HG02763 (cell line): ENCODE measurements around the gene NPHP3.
"Not testable (repeated sequence)": the region's sequence is repeated elsewhere in the genome, so short reads cannot be mapped to it uniquely, and the experiment has no call there.

Experiments used
- ATAC-seq: cut with Tn5 transposase; IDR thresholded peaks from one replicate; pipeline ENCODE4 v1.9.1; 2021; ENCODE audit warnings: mild to moderate bottlenecking, moderate library complexity; ENCODE audit not compliant: unreplicated experiment

The NPHP3 gene, protein sequence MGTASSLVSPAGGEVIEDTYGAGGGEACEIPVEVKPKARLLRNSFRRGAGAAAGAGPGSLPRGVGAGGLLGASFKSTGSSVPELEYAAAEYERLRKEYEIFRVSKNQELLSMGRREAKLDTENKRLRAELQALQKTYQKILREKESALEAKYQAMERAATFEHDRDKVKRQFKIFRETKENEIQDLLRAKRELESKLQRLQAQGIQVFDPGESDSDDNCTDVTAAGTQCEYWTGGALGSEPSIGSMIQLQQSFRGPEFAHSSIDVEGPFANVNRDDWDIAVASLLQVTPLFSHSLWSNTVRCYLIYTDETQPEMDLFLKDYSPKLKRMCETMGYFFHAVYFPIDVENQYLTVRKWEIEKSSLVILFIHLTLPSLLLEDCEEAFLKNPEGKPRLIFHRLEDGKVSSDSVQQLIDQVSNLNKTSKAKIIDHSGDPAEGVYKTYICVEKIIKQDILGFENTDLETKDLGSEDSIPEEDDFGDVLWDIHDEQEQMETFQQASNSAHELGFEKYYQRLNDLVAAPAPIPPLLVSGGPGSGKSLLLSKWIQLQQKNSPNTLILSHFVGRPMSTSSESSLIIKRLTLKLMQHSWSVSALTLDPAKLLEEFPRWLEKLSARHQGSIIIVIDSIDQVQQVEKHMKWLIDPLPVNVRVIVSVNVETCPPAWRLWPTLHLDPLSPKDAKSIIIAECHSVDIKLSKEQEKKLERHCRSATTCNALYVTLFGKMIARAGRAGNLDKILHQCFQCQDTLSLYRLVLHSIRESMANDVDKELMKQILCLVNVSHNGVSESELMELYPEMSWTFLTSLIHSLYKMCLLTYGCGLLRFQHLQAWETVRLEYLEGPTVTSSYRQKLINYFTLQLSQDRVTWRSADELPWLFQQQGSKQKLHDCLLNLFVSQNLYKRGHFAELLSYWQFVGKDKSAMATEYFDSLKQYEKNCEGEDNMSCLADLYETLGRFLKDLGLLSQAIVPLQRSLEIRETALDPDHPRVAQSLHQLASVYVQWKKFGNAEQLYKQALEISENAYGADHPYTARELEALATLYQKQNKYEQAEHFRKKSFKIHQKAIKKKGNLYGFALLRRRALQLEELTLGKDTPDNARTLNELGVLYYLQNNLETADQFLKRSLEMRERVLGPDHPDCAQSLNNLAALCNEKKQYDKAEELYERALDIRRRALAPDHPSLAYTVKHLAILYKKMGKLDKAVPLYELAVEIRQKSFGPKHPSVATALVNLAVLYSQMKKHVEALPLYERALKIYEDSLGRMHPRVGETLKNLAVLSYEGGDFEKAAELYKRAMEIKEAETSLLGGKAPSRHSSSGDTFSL (N-terminal part only)

DNA sequence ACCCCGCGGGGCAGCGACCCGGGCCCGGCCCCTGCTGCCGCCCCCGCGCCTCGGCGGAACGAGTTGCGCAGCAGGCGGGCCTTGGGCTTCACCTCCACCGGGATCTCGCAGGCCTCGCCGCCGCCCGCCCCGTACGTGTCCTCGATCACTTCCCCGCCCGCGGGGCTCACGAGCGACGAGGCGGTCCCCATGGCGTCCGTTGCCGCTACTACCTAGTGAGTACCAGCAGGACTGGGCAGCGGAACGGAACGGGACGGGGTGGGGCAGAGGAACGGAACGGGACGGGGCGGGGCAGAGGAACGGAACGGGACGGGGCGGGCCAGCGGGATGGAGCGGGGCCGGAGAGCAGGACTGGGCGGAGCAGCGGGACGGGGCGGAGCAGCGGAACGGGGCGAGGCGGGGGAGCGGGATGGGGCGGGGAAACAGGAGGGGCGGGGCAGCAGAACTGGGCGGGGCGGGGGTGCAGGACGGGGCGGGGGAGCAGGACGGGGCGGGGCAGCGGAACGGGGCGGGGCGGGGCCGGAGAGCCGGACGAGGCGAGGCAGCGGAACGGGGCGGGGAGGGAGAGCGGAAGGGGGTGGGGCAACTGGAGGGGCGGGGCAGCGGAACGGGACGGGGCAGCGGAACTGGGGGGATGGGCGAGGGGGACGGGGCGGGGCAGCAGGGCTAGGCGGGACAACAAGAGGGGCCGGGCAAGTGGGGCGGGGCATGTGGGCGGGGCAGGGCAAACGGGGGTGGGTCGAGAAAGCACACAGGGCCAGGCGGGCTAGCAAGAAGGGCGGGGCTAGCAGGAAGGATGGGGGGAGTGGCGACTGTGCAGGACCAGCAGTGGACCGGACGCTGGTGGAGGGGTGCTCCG, at the start of gene NPHP3:
NPHP3 (minus strand) TSS at position 245 of the 859 bp plus-strand sequence; CDS start at position 191, 54 bp downstream.
- ATAC-seq: peak; percentile 83

DNA sequence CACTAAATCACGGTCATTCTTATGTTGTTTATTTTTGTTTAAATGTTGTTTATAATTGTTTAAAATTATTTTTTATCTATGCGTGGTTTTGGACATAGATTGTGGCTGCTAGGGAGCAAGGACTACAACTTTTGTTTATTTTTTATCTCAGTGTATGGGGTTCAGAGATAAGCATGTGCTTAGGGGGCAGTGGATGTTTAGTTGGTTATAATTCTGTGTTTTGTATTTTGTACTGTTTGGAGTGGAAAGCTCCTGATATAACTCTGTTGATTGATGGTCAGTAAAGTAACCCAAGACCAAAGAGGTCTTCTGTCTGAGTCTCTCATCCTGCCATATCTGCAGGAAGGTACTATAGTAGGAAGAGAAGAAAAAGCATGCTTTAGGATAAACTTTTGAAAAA, 36.5 kb upstream of the NPHP3 start:
- ATAC-seq: no peak

DNA sequence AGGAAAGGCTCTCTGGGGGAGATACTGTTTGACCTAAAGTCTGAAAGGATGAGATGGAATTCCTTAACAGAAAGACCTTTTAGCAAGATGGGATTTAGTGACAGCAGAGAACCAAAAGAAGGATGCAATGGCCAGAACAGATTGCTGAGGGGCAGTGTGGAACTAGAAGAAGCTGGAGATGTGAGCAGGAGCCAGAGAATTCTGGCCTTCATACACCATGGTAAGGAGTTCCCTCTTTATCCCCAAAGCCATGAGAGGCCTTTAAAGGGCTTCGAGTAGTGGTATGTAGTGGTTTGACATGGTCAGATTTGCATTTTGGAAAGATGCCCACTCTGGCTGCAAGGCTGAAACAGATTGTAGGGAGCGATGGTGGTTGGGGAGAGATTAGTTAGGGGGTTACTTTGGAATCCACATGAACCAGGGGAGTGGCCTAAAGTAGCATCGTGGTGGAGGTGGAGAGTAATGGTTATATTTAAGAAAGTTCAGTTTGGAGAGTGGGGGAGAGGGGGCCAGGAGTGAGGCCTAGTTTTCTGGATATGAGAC, 34.0 kb upstream of the NPHP3 start:
- ATAC-seq: no peak

DNA sequence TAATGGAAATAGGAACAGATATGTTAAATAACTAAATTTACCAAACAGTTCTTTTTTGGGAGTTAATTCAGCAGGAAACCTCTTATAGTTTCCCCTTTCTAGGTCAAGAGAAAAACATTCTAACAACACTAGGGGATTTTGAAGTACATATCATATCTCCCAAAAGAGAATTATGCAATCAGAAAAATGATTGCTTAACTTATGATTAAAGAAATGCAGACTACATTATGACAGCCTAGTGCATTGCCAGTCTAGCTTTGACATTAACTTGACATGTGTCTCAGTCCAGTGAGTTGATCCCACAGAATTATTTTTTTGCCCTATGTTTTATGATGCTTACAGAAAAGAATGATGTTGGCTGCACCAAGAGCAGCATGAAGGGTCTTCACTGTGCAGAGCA, 31.7 kb upstream of the NPHP3 start:
- ATAC-seq: no peak

DNA sequence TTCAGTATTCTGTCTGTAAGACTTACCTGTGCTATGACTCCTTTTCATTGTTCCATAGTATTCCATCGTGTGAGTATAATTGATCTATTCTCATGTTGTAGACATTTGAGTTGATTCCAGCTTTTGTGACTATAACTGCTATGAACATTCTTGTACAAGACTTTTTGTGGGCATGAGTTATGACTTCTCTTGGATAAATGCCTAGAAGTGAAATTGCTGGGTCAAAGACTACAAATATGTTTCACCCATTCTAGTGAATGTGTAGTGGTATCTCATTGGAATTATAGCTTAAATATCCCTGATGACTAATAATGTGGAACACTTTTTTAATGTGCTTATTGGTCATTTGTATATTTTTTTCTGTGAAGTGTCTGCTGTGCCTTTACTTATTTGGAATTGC, 27.6 kb upstream of the NPHP3 start:
- no peak for ATAC-seq

DNA sequence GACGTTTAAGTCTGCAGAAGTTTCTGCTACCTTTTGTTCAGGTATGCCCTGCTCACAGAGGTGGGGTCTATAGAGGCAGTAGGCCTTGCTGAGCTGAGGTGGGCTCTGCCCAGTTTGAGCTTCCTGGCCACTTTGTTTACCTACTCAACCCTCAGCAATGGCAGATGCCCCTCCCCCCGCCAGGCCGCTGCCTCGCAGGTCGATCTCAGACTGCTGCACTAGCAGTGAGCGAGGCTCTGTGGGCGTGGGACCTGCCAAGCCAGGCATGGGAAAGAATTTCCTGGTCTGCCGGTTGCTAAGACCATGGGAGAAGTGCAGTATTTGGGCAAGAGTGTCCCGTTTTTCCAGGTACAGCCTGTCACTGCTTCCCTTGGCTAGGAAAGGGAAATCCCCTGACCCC, 24.5 kb upstream of the NPHP3 start:
- not testable (repeated sequence) for ATAC-seq

DNA sequence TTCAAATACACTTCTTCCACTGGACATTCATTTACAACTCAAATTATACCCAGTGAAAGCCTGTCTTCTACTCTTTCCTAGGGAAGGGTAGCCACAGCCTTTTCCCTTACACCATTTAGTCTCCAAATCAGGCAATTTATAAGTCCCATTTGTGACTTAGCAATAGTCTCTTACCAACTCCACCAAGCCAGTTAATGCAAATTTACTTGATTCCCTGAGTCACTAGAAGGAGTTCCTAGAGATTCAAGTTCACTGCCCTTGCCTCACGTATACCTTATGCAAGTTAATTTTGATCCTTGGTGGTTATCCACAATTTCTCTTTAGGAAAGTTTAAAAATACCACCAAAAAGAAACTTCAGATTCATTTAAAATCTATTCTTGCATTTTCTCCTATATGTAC, 16.1 kb upstream of the NPHP3 start:
- no peak for ATAC-seq

DNA sequence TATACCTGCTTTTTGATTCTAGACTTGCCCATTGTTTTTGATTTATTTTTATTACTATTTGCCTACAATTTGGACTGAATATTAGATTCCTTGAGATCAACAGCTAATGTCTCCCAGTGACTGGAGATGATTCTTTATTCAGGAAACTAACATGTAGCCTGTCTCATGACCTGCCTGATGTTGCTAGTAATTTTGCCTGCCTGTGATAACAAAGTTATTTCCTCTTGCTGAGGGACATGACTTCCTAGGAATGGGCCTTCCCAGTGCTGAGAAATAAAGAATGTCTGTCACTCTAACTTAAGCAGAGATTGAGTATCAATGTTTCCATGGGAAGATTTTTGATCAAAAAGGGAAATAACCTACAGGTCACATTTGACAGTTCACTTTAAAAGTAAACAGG, 13.4 kb upstream of the NPHP3 start:
- ATAC-seq: no peak

DNA sequence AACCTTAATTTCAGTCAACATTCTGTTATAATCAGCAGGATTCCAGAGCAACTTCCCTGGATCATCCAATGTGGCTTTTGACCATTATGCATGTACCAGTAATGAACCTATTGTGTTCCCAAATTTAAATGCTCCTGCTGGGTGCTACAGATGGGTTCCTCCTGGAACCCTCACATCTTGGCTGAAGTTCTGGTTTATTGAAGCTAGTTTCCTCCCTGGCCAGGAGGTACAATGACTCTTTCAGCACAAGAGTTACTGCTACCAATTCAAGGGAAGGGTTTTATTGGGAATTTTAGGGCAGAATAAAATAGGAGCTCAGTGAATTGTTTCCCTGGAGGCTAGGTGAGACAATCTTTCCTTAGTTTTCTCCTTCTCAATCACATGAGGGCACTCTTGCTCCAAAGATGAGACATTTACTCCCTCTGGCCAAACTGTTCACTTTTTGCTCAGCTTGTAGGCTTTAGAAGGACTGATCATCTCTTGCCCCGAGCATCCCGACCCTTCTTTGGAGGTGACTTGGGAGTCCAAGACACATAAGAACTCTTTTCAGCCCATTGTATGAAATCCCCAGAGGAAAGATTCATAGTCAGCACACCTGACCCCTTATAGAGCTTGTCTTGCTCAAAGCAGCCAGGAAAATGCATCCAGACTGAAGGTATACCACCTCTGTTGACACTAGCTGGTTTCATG, 8.8 kb upstream of the NPHP3 start:
- no peak for ATAC-seq

DNA sequence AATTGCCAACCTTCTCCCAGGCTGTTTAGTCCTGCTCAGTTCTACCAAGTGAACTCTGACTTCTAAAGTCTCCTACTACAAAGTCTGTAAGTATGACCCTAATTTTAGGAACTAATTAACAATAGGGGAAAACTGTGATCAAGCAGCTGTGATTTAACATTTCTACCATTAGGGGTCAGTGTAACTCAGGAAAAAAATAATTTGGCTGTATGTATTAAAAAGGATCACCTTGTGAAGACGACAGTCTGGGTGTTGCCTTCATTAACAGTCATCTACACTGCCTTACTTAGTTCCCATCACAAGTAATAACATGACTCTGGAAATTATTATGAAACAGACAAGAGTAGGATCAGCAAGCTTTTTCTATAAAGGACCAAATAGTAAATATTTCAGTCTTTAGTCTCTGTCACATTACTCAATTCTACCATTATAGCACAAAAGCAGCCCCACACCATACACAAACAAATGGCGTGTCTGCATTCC, 4.2 kb upstream of the NPHP3 start:
- no peak for ATAC-seq

DNA sequence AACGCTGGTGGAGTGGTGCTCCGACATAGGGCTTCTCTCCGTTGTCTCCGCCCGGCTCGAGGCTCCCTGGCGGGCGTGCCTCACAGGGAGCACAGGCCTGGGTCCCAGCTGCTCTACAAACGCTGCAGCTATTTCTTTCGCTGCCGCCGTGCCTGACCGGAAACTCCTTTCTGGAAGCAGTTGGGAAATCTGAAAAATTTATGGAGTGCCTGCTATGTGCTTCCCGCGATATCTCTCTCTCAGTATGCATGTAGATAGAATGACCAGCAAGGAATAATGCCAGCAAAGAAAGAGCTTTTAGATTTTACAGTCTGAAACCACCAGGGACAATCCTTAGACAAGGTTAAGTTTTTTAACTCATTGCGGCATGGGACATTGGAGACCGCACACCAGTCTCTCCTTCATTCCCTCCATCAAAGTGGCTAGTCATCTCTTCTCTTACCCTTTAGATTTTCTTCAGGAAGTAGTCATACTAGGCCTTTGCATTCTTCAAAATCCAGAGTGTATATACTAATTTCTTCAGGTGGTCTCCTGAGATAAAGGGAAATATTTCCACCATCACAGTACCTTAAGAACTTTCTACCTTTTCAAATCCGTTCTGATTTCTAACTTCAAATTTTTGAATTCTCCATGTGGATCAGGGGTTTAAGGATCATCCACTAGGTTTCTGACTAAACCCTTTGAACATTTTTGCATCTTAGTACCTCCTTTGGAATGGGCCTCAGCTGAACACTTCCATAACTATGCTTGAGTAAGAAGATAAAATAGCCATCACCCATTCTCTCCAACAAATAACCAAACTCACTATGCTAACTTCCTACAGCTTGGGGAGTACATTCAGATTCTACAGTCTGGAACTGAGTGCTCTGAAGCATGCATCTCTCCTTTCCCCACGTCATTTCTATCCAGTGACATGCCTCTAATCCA, 1.1 kb upstream of the NPHP3 start:
- ATAC-seq: no peak

DNA sequence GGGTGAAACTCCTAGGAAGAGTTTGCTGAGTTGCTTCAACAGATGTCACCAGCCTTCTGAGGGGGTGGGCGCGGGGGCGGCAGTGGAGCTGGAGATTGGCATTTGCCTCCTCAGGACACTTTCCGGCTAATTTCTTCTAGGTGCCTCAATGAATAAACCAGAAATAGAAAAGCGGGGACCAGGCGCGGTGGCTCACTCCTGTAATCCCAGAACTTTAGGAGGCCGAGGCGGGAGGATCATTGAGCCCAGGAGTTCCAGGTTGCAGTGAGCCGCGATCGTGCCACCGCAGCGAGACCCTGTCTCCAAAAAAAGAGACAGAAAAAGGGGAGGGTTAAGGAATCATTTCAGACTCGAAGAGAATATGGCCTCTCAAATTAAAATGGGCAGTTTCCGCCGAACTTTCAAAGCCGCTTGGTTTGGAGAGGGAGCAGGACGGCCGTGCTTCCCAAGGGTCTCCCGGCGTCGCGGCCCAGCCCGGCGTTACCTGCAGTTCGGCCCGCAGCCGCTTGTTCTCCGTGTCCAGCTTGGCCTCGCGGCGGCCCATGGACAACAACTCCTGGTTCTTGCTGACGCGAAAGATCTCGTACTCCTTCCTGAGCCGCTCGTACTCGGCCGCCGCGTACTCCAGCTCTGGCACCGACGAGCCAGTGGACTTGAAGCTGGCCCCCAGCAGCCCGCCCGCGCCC, 587 bp downstream of the NPHP3 start:
- no peak for ATAC-seq

DNA sequence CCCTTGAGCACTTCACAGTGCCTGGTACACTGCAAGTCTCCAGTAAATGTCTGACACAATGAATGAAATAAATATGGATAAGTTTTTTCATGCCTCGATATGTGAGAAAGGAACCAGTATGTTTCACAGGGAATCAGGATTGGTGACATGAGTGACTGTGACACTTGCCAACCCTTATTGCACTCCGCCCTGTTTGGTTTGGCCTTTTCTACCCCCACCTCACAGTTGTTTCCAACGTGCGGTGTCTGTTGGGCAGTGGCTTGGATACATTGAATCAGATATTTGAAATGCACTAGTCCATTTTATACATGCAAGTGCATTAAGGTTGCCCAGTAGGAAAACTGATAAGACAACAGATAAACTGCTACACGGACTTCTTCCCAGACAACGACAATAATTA, 2.0 kb downstream of the NPHP3 start:
- no peak for ATAC-seq

DNA sequence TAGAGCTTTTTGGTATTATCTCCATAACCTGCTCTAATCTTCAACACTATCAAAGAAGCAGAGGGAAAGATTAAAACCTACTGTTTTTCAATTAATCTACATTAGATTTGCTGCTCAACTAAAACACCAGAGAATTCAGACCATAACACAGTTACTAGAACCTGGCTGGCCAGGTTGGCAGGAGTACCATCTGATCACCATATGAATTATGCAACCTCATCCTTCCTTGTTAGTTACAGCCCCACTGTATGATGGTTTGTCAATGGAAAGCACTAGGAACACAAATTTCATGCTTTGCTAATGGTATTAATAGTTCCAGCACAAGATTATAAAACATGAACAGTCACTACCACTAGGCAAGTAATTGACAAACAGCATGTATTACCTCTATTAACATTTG, 5.8 kb downstream of the NPHP3 start:
- no peak for ATAC-seq

DNA sequence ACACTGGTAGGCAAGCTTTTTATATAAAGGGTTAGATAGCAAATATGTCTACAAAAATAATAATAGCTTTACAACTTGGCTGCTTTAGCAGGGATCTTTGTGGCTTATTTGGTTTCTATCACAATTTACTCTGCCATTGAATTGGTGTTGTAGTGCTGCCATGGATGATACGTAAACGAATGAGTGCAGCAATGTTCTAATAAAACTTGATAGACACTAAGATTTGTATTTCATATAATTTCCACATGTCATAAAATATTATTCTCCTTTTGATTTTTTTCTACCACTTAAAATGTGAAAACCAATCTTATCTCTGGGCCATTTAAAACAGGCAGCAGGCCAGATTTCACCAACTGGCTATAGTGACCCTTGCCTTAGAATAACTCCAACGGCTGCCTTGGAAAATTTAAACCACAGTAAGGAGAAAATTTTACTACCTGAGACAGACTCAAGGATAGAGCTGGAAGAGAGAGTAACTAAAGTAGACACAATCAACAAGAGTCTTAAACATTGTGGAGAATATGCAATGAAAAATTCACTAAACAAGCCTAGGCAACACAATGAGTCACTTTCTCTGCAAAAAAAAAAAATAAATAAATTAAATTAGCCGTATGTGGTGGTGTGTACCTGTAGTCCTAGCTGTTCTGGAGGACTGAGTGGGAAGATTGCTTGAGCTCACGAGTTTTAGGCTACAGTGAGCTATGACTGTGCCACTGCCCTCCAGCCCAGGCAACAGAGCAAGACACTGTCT, 8.1 kb downstream of the NPHP3 start:
- no peak for ATAC-seq

DNA sequence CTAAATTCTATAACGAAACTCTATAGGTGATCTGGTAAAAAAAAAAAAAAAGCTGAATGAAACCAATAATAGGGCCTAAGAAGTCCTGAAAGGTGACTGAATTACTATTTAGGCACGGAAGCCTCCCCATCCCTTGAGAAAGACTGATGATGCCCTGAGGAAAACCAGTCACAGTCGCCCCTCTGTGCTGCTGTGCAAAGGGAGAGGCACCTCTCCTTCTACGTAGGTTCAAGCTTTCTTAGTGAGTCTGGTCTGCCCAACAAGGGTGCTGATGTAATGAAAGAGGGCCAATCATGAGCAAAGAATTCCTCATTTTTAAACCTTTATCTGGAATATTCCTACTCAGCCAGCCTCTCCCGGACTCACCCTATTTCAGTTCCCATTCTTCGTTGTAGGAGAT, 11.9 kb downstream of the NPHP3 start:
- no peak for ATAC-seq

DNA sequence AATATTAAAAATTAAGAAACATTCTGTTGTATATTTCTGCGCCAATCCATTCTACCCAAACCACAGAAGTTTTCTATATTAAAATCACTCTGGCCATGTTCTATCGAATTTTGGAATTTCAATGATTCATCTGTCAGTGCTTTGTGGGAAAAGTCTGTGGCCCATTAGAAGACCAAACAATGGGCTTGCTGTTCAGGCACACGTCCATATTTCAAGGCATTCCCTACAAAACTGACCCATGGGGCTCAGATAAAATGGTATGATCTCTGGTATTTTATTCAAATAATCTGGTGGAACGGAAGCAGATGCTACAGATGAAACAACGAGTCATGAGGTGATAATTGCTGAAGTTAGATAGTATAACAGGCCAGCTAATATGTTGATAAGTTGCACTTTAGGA, 12.4 kb downstream of the NPHP3 start:
- ATAC-seq: no peak
